Measurements from ENCODE around the gene ARPC4.

DNA sequence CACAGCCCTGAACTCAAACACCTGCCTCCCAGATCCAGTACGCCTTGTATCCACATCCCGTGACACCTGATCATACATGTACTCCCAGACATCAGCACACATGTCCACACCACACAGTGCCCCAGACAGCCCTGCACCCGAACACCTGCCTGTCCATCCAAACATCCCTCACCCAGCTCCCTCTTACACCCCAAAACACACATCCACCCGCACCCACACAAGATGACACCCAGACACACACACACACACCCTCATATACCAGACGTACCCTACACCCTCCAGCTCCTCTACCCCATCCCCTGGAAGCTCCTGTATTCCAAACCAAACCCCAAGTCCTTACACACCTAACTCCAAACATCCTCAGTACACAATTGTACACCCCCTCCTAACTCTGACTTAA, 23.9 kb upstream of the ARPC4 start:
- TF ChIP-seq, protein P1, sequence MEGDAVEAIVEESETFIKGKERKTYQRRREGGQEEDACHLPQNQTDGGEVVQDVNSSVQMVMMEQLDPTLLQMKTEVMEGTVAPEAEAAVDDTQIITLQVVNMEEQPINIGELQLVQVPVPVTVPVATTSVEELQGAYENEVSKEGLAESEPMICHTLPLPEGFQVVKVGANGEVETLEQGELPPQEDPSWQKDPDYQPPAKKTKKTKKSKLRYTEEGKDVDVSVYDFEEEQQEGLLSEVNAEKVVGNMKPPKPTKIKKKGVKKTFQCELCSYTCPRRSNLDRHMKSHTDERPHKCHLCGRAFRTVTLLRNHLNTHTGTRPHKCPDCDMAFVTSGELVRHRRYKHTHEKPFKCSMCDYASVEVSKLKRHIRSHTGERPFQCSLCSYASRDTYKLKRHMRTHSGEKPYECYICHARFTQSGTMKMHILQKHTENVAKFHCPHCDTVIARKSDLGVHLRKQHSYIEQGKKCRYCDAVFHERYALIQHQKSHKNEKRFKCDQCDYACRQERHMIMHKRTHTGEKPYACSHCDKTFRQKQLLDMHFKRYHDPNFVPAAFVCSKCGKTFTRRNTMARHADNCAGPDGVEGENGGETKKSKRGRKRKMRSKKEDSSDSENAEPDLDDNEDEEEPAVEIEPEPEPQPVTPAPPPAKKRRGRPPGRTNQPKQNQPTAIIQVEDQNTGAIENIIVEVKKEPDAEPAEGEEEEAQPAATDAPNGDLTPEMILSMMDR (IDR thresholded peaks at IDR 0.05) = no peak
- TF ChIP-seq POLR2AphosphoS5 (IDR thresholded peaks at IDR 0.05) (no peak), POLR2A (IDR thresholded peaks at IDR 0.05) (no peak)

Measured in upper lobe of left lung (tissue), 4 donors.